ENCODE results near the gene PLN. TPM values are rescaled to one million over a fixed set of nuclear protein-coding genes. Genes with fewer than 3 reads are reported as not detected.
A peak's percentile ranks its signal among the peaks of the same experiment; 100 is the strongest.

PLN gene
- total and polyA plus RNA-seq, 9 of the 15 experiments (the other 6 are each of a cell fraction or from before 2014, with no cell fraction given): 0.03 to 0.30 (median 0.03) TPM; not detected in 6

GRCh38 chr6:118507636-118508035 is 40.5 kb upstream of the PLN start:
- no peaks in the 10 kb centered on the region for H3K79me2 ChIP-seq (ENCODE audit: control insufficient read depth, insufficient read depth, low read length)
- in situ Hi-C loops (cut with MboI) (no loop called here), intact Hi-C loops (cut with micrococcal nuclease) (loop anchor here (2.0 to 5.0 kb wide), 2 partner anchors 100 to 223 kb away; no protein-coding TSS in a partner anchor)
- H3K4me3 ChIP-seq: no peak overlapping the region
- H3K4me1 ChIP-seq (replicated peaks in 1 of 2; ENCODE audit: control insufficient read depth in 2 of 2, insufficient read depth in 2 of 2, low read length in 2 of 2): peaks cover 3 to 10% of the 10 kb centered on the region in 2 experiments; a peak in 2 of 5 replicates
- FAIRE-seq (no peak), ATAC-seq (peak; percentile 25; the same call in 1 of the 3 replicates), DNase-seq (ENCODE audit: extremely low read depth in 1 of 4, low spot score in 3 of 4) (no peak)
- no peak overlapping the region for H3K9ac ChIP-seq (ENCODE audit: insufficient read depth in 1 of 2, low read depth in 2 of 2, low read length in 2 of 2)
- H3K27me3 ChIP-seq (ENCODE audit: control insufficient read depth in 2 of 2, insufficient read depth in 2 of 2, low read length in 2 of 2): no peaks in the 10 kb centered on the region
- no peak overlapping the region for H3K27ac ChIP-seq (ENCODE audit: extremely low read depth, low read depth, low read length)
- no peak overlapping the region for H2AFZ ChIP-seq (ENCODE audit: low read depth, low read length)
- no peaks in the 10 kb centered on the region for H4K20me1 ChIP-seq (replicated peaks; ENCODE audit: control insufficient read depth, insufficient read depth, low read length)
- BruUV-seq (replicated peaks): no TSS peak
- peaks cover 6% of the 10 kb centered on the region; the same call in 2 of the 3 replicates for H3K36me3 ChIP-seq (ENCODE audit: control insufficient read depth, insufficient read depth, low read length)
- no peaks in the 10 kb centered on the region for H3K9me3 ChIP-seq (replicated peaks; ENCODE audit: control insufficient read depth, insufficient read depth, low read depth, low read length)
- TF ChIP-seq ZFPM2 (CRISPR knock-in tag; IDR thresholded peaks at IDR 0.05): no peak
- TF ChIP-seq KDM1A (IDR thresholded peaks at IDR 0.05): no peak
- no peak for TF ChIP-seq RBFOX2 (IDR thresholded peaks at IDR 0.05; ENCODE audit: low read depth, low read length)
- no peak for TF ChIP-seq ZNF699 (CRISPR knock-in tag; IDR thresholded peaks at IDR 0.05; ENCODE audit: insufficient replicate concordance)
- TF ChIP-seq HNRNPLL (IDR thresholded peaks at IDR 0.05; ENCODE audit: low read depth, low read length, poor library complexity, severe bottlenecking): no peak
- no peak for TF ChIP-seq ZNF707 (CRISPR knock-in tag; conservative IDR thresholded peaks at IDR 0.05)
- TF ChIP-seq ZNF696 (CRISPR knock-in tag; conservative IDR thresholded peaks at IDR 0.05): no peak
- TF ChIP-seq SLC30A9 (CRISPR knock-in tag; IDR thresholded peaks at IDR 0.05): no peak
- no peak for TF ChIP-seq ZNF609 (CRISPR knock-in tag; IDR thresholded peaks at IDR 0.05; ENCODE audit: borderline replicate concordance)
- no peak for TF ChIP-seq SAFB (IDR thresholded peaks at IDR 0.05; ENCODE audit: borderline replicate concordance, low read depth, low read length)
- TF ChIP-seq RNF2 (IDR thresholded peaks at IDR 0.05): no peak
- TF ChIP-seq L3MBTL2 (IDR thresholded peaks at IDR 0.05): no peak
- TF ChIP-seq NONO (IDR thresholded peaks at IDR 0.05; ENCODE audit: low read depth in 2 of 2, low read length in 1 of 2): no peak
- no peaks in the 10 kb centered on the region for H3K9me1 ChIP-seq (ENCODE audit: control insufficient read depth, insufficient read depth, low read length)
- 87% methylated on average over 1 of the region's 1 CpG for WGBS (ENCODE audit: insufficient coverage, low coverage, missing lambda C conversion rate)
- ChIA-PET POLR2A (no interaction called here), CTCF (ENCODE audit: low intra/inter-chr PET ratio) (interaction anchor here (1.1 kb wide), 1 partner anchor 224 kb away, joined by 3 read pairs; no protein-coding TSS in a partner anchor)
- no peak overlapping the region for H3K4me2 ChIP-seq (ENCODE audit: insufficient read depth, low read length)
